HG03196 (cell line): ENCODE data around the gene VDR.
A peak's percentile ranks its signal among the peaks of the same experiment; 100 is the strongest.
"Not testable (repeated sequence)": the region's sequence is repeated elsewhere in the genome, so short reads cannot be mapped to it uniquely, and the experiment has no call there.

Experiments used
- ATAC-seq: cut with Tn5 transposase; IDR thresholded peaks from one replicate; pipeline ENCODE4 v1.9.1; 2021; ENCODE audit not compliant: unreplicated experiment

Gene VDR

GRCh38 chr12:47817272-47818006, 87.4 kb downstream of the VDR start:
- ATAC-seq: no peak

GRCh38 chr12:47816403-47817271, 88.2 kb downstream of the VDR start:
- ATAC-seq: no peak

GRCh38 chr12:47815447-47815846, 89.3 kb downstream of the VDR start:
- not testable (repeated sequence) for ATAC-seq

- ATAC-seq: no peak
Observed at GRCh38 chr12:47814539-47815170, 90.1 kb downstream of the VDR start.

- ATAC-seq: peak; percentile 39
Observed at GRCh38 chr12:47813511-47814196, 91.1 kb downstream of the VDR start.

- peak; percentile 65 for ATAC-seq
Observed at GRCh38 chr12:47812797-47813510, 91.8 kb downstream of the VDR start.

GRCh38 chr12:47811581-47812484, 93.0 kb downstream of the VDR start:
- no peak for ATAC-seq

- no peak for ATAC-seq
Observed at GRCh38 chr12:47811072-47811396, 93.8 kb downstream of the VDR start.

- not testable (repeated sequence) for ATAC-seq
Observed at GRCh38 chr12:47809518-47809917, 95.3 kb downstream of the VDR start.

GRCh38 chr12:47808574-47809365, 96.0 kb downstream of the VDR start:
- ATAC-seq: no peak

- no peak for ATAC-seq
Observed at GRCh38 chr12:47808050-47808449, 96.7 kb downstream of the VDR start.

- no peak for ATAC-seq
Observed at GRCh38 chr12:47807338-47807737, 97.5 kb downstream of the VDR start.

- ATAC-seq: no peak
Observed at GRCh38 chr12:47805417-47805816, 99.4 kb downstream of the VDR start.

GRCh38 chr12:47804171-47804570, 100.6 kb downstream of the VDR start:
- ATAC-seq: no peak

- ATAC-seq: no peak
Observed at GRCh38 chr12:47803191-47803875, 101.5 kb downstream of the VDR start.

- ATAC-seq: no peak
Observed at GRCh38 chr12:47802312-47802711, 102.5 kb downstream of the VDR start.

- ATAC-seq: no peak
Observed at GRCh38 chr12:47801904-47802246, 102.9 kb downstream of the VDR start.

- ATAC-seq: no peak
Observed at GRCh38 chr12:47801170-47801903, 103.5 kb downstream of the VDR start.
